HTERT RPE-1 (cell line): Measurements from ENCODE around the gene NRDC.

Source experiments
- in situ Hi-C: fragments of 300-500 bp; cut with MboI; formaldehyde crosslinking; loops from 4 replicates; pipeline ENCODE4 v1.14.3; 2020; ENCODE audit warnings: low sequenced_read_pairs

NRDC gene, protein sequence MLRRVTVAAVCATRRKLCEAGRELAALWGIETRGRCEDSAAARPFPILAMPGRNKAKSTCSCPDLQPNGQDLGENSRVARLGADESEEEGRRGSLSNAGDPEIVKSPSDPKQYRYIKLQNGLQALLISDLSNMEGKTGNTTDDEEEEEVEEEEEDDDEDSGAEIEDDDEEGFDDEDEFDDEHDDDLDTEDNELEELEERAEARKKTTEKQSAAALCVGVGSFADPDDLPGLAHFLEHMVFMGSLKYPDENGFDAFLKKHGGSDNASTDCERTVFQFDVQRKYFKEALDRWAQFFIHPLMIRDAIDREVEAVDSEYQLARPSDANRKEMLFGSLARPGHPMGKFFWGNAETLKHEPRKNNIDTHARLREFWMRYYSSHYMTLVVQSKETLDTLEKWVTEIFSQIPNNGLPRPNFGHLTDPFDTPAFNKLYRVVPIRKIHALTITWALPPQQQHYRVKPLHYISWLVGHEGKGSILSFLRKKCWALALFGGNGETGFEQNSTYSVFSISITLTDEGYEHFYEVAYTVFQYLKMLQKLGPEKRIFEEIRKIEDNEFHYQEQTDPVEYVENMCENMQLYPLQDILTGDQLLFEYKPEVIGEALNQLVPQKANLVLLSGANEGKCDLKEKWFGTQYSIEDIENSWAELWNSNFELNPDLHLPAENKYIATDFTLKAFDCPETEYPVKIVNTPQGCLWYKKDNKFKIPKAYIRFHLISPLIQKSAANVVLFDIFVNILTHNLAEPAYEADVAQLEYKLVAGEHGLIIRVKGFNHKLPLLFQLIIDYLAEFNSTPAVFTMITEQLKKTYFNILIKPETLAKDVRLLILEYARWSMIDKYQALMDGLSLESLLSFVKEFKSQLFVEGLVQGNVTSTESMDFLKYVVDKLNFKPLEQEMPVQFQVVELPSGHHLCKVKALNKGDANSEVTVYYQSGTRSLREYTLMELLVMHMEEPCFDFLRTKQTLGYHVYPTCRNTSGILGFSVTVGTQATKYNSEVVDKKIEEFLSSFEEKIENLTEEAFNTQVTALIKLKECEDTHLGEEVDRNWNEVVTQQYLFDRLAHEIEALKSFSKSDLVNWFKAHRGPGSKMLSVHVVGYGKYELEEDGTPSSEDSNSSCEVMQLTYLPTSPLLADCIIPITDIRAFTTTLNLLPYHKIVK

GRCh38 chr1:51878616-51879336 lies at the start of gene NRDC:
Gene NRDC, minus strand, starts transcription at chr1:51878727. Its CDS starts 112 bp downstream, at chr1:51878615.
- in situ Hi-C loops: no loop called here

GRCh38 chr1:51927029-51927428 lies 48.5 kb upstream of the NRDC start:
- in situ Hi-C loops: no loop called here

GRCh38 chr1:51926171-51926812 lies 47.8 kb upstream of the NRDC start:
- in situ Hi-C loops: no loop called here

DNA sequence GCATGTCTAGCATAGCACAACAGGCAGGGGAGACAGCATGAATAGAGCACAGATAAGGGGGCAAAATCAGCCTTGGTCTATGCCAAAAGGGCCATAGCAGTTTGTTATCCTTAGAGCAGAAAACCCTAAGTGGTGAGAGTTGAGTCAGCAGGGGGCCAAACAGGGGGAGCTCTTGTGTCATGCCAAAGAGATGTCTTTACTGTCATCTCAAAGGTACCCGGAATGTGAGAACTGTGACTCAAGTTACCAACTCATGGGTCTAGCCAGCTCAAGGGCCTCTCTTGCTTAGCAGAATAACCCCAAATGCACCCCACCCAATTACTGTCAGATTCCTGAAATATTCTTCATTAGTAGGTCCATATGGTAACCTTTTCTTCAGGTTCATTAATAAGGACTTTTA lies 45.9 kb upstream of the NRDC start:
- in situ Hi-C loops: no loop called here

GRCh38 chr1:51922040-51922439 lies 43.5 kb upstream of the NRDC start:
- in situ Hi-C loops: no loop called here

DNA sequence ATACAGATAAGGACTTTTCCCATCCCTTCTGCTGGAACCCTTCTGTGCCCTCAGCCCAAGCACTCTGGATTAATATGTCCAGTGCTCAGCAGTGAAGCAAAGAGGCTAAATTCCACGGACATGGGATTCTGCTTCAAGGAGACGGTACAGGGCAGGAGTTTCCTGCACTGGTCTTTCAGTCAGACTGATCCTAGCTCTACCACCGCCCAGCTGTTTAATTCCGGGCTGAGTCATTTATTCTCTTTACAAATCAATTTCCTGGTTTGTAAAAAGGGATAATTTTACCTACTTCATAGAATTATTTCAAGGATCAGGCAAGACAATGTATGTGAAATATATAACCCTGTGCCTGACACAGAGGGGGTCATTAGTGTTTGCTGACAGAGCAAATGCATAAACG lies 41.6 kb upstream of the NRDC start:
- in situ Hi-C loops: no loop called here

- in situ Hi-C loops: no loop called here
Observed at GRCh38 chr1:51919684-51920083, 41.2 kb upstream of the NRDC start.

GRCh38 chr1:51916587-51917405 lies 38.3 kb upstream of the NRDC start:
- in situ Hi-C loops: no loop called here

DNA sequence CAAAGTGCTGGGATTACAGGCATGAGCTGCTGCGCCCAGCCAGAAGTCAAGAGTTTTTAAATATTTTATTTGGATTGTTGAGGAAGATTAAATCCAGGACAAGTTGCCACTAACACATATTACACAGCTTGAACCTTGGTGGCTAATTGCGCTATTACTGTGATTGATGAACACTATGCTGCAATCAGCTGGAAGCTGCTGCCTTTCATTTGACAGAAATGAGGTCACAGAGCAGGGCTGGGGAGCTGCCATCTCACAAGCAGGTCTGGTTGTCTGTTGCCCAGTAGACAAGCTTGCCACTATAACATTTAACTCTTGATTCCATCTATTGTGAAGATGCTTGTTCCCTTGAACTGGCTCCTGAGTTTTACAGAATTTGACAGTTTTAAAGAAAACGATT lies 37.4 kb upstream of the NRDC start:
- in situ Hi-C loops: no loop called here

DNA sequence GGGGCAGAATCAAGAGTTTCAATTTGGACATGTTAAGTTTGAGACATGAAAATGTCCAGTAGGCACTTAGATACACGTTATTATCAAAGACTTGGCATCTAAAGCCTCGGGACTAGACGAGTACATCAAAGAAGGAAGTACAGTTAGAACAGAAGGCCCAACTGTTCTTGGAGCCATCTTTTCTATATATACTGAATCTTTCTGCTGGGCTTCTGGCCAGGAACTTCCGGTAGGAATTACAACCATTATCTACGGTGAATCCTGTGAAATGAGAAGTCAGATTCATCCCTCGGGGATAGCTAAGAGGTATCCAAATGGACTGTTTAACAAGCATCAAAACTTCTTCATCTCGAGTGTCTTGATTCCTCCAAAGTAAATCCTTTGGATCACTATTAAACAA lies 34.4 kb upstream of the NRDC start:
- in situ Hi-C loops: no loop called here

DNA sequence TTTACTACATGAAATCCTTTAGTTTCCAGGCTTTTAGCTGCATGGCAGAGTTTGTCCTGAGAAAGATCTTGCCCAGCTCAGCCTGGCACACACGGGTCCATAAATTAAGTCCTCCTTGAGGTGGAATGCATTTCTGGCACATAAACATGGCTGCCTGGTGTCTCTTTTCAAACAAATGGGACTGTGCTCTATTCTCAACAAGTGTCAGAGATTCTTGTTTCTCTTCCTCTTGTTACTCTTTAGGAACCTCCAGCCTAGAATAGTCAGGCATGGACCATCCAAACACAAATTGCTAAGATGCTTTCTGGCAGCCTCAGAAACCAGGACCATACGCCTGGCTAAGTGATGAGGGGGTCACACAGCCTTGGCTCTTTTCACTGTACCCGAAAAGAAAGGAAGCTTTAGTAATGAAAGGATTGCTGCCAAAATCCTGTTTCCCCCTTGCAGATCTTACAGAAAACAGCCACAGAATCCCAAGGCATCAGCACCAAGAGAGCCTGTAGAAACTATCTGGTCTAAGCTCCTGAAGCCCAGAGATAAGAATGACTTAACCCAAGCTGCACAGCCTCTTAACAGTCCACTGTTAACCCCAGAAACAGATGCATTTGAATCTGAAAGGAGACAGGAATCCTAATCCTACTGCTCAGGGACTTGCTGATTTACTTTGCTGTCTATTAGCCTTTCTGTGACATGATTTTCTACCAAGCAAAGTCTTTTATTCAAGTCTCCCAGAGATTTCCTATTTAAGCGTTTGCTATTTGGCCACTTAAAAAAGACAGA lies 31.9 kb upstream of the NRDC start:
- in situ Hi-C loops: no loop called here

GRCh38 chr1:51908499-51908898 lies 30.0 kb upstream of the NRDC start:
- in situ Hi-C loops: no loop called here

GRCh38 chr1:51907079-51907702 lies 28.7 kb upstream of the NRDC start:
- in situ Hi-C loops: no loop called here

GRCh38 chr1:51906306-51907078 lies 28.0 kb upstream of the NRDC start:
- in situ Hi-C loops: no loop called here

DNA sequence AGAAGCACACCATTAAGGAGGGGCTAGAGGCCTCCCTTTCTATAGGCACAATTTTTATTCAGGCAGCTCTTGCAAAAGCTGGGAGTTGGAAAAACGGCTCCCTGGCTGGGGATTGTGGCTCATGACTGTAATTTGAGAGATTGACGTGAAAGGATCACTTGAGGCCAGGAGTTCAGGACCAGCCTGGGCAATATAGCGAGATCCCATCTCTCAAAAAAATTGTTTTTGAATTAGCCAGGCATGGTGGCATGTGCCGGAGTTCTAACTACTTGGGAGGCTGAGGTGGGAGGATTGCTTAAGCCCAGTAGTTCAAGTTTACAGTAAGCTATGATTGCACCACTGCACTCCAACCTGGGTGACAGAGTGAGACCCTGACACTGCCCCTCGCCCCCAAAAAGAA lies 23.9 kb upstream of the NRDC start:
- in situ Hi-C loops: no loop called here

- in situ Hi-C loops: no loop called here
Observed at GRCh38 chr1:51901151-51901550, 22.6 kb upstream of the NRDC start.

DNA sequence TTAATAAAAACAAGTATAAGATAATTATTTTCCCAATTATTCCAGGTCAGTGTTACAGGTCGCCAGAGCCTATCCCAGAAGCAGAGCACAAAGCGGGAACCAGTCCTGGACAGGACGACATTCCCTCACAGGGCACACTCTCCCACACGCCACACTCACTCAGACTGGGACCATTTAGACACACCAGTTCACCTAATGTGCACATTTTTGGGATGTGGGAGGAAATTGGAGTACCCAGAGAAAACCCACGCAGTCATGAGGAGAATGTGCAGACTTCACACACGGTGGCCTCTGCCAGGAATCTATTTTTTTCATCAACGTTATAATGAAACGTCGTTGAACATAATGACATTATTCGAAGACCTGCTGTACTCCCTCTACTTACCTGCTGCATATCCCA lies 20.5 kb upstream of the NRDC start:
- in situ Hi-C loops: no loop called here
